Neural progenitor cell (in vitro differentiated cells): ENCODE measurements around the gene PITPNB.

Experiments used
- EZH2phosphoT487 ChIP-seq: fragments of 200-600 bp; sonication (generic); IDR thresholded peaks from 2 replicates; pipeline ENCODE4 v1.6.1; 2017; ENCODE audit warnings: antibody characterized with exemption
- TF ChIP-seq, protein P1 (sequence below): fragments of 200-600 bp; sonication (generic); IDR thresholded peaks from 2 replicates; pipeline ENCODE4 v1.5.1; 2017; ENCODE audit warnings: antibody characterized with exemption, mild to moderate bottlenecking

DNA sequence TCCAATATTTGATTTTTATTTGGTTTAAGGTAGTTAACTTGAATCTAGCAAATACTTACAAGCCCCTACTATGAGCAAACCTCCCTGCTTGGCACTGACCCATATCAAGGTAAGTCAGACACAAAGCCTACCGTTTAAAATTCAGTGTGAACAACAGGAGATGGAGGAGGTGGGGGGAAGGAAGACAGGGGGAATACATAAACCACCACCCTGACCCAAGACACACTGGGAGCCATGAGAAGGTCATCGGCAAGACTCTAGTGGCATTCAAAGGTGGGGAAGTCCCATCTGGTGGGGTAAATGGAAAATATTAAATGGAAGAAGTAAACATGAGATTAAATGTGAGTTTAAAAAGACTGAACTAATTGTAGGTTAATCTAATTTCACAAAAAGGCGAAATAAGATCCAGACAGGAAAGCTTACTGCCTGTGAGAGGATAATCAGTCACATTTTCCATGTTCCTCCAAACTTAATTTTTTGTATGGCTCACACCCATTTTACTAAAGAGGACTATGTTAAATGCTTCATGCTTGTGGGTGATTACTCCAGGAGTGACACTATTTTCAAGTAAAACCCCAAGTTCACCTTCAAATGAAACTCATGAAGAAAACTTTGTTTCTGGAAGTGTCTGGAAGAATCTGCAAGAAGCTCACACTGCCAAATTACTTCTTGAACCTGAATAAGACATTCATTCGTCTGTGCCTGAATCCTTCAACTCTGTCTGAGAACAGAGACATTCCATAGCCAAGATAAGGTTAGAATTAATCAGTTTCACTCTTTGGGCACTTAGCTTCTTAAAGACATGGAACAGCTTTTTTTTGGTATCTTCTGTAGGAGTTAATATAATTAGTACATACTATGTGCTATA is 51.7 kb downstream of the PITPNB start:
- TF ChIP-seq, protein P1, sequence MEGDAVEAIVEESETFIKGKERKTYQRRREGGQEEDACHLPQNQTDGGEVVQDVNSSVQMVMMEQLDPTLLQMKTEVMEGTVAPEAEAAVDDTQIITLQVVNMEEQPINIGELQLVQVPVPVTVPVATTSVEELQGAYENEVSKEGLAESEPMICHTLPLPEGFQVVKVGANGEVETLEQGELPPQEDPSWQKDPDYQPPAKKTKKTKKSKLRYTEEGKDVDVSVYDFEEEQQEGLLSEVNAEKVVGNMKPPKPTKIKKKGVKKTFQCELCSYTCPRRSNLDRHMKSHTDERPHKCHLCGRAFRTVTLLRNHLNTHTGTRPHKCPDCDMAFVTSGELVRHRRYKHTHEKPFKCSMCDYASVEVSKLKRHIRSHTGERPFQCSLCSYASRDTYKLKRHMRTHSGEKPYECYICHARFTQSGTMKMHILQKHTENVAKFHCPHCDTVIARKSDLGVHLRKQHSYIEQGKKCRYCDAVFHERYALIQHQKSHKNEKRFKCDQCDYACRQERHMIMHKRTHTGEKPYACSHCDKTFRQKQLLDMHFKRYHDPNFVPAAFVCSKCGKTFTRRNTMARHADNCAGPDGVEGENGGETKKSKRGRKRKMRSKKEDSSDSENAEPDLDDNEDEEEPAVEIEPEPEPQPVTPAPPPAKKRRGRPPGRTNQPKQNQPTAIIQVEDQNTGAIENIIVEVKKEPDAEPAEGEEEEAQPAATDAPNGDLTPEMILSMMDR: no peak
- TF ChIP-seq EZH2phosphoT487: no peak
